ENCODE measurements around the gene CD96. TPM values are rescaled to one million over a fixed set of nuclear protein-coding genes. Genes with fewer than 3 reads are reported as not detected.

CD96 gene
- total RNA-seq, 3 donors from 2014 or later: 4.1 to 6.6 (median 5.4) TPM

- Histone ChIP-seq H3K4me1 (ENCODE audit: low read depth) (no peaks in the 10 kb centered on the region), H3K4me3 (no peak overlapping the region), H3K36me3 (ENCODE audit: low read depth) (no peaks in the 10 kb centered on the region), H3K9me3 (no peaks in the 10 kb centered on the region)
- DNase-seq (no peak), ATAC-seq (no peak)
- TF ChIP-seq CTCF (IDR thresholded peaks at IDR 0.05): no peak
- intact Hi-C loops (cut with DNase I, micrococcal nuclease): no loop called here
Observed at GRCh38 chr3:111566844-111567243, 24.8 kb downstream of the CD96 start.

- ATAC-seq (no peak), DNase-seq (no peak)
- Histone ChIP-seq H3K36me3 (ENCODE audit: low read depth) (no peaks in the 10 kb centered on the region), H3K4me3 (no peak overlapping the region), H3K9me3 (no peaks in the 10 kb centered on the region), H3K4me1 (ENCODE audit: low read depth) (no peaks in the 10 kb centered on the region)
- intact Hi-C loops (cut with DNase I, micrococcal nuclease): no loop called here
- no peak for TF ChIP-seq CTCF (IDR thresholded peaks at IDR 0.05)
Observed at GRCh38 chr3:111568355-111568754, 26.4 kb downstream of the CD96 start.

GRCh38 chr3:111568911-111569310, 26.9 kb downstream of the CD96 start:
- TF ChIP-seq CTCF (IDR thresholded peaks at IDR 0.05): no peak

GRCh38 chr3:111570404-111571030, 28.5 kb downstream of the CD96 start:
- intact Hi-C loops (cut with DNase I, micrococcal nuclease): no loop called here
- Histone ChIP-seq H3K4me3 (no peak overlapping the region), H3K4me1 (ENCODE audit: low read depth) (no peaks in the 10 kb centered on the region), H3K36me3 (ENCODE audit: low read depth) (no peaks in the 10 kb centered on the region), H3K9me3 (no peaks in the 10 kb centered on the region)
- DNase-seq (no peak), ATAC-seq (no peak)
- no peak for TF ChIP-seq CTCF (IDR thresholded peaks at IDR 0.05)

More at GRCh38 chr3:111568911-111569310, 26.9 kb downstream of the CD96 start:
- H3K4me3 ChIP-seq: no peak overlapping the region
- no peaks in the 10 kb centered on the region for H3K36me3 ChIP-seq (ENCODE audit: low read depth)
- ATAC-seq (no peak), DNase-seq (no peak)
- H3K9me3 ChIP-seq: no peaks in the 10 kb centered on the region
- intact Hi-C loops (cut with DNase I, micrococcal nuclease): no loop called here
- H3K4me1 ChIP-seq (ENCODE audit: low read depth): no peaks in the 10 kb centered on the region

- intact Hi-C loops (cut with DNase I, micrococcal nuclease): no loop called here
- no peak for TF ChIP-seq CTCF (IDR thresholded peaks at IDR 0.05)
- H3K4me3 ChIP-seq: no peak overlapping the region
- no peaks in the 10 kb centered on the region for H3K9me3 ChIP-seq
- DNase-seq: no peak
- ATAC-seq: no peak
- no peaks in the 10 kb centered on the region for H3K36me3 ChIP-seq (ENCODE audit: low read depth)
- H3K4me1 ChIP-seq (ENCODE audit: low read depth): no peaks in the 10 kb centered on the region
Observed at GRCh38 chr3:111571282-111571681, 29.3 kb downstream of the CD96 start.
